ENCODE results near the gene RASSF5.

- TF ChIP-seq CTCF (IDR thresholded peaks at IDR 0.05) (no peak), EZH2 (IDR thresholded peaks at IDR 0.05; ENCODE audit: borderline replicate concordance, insufficient read depth, low read depth, low read length, poor library complexity, severe bottlenecking) (no peak)
Measured at GRCh38 chr1:206480211-206480610, 27.1 kb upstream of the RASSF5 start.

Data from B cell (primary cell).